Left lung (tissue), 10 donors: ENCODE data around the gene NDUFC2. TPM values are rescaled to one million over a fixed set of nuclear protein-coding genes. Genes with fewer than 3 reads are reported as not detected.
A peak's percentile ranks its signal among the peaks of the same experiment; 100 is the strongest.
"Not testable (repeated sequence)": the region's sequence is repeated elsewhere in the genome, so short reads cannot be mapped to it uniquely, and the experiment has no call there.

Experiments used
- ATAC-seq: fragments of 200-7000 bp; cut with Tn5 transposase; one replicate; pipeline ENCODE4 v1.9.1; 2020; ENCODE audit warnings: moderate library complexity
- DNase-seq, 4 donors: peaks; one replicate each; pipeline ENCODE4 v3.0.0-alpha.2; 2013 to 2020
- H3K27ac ChIP-seq, 2 donors: fragments of 200-600 bp; sonication (generic) in 1 of 2; one replicate each; pipeline versions ENCODE4 v1.5.0 to v1.8.0; 2020 to 2021
- H3K27me3 ChIP-seq, 2 donors: fragments of 200-600 bp; sonication (generic) in 1 of 2; one replicate each; pipeline versions ENCODE4 v1.5.0 to v1.8.0; 2020 to 2021
- H3K36me3 ChIP-seq, 2 donors: fragments of 200-600 bp; sonication (generic) in 1 of 2; one replicate each; pipeline versions ENCODE4 v1.5.0 to v1.8.0; 2020 to 2021
- H3K4me1 ChIP-seq, 2 donors: fragments of 200-600 bp; one replicate each; pipeline ENCODE4 v1.8.0; 2021
- H3K4me3 ChIP-seq, 2 donors: fragments of 200-600 bp; sonication (generic) in 1 of 2; one replicate each; pipeline versions ENCODE4 v1.5.0 to v1.8.0; 2020 to 2021; ENCODE audit warnings: mild to moderate bottlenecking in 1 of 2
- H3K9me3 ChIP-seq, 2 donors: fragments of 200-600 bp; sonication (generic) in 1 of 2; one replicate each; pipeline versions ENCODE4 v1.5.0 to v1.8.0; 2020 to 2021
- intact Hi-C, 2 donors: fragments of 100-400 bp; cut with DNase I; formaldehyde crosslinking; loops; one replicate each; pipeline versions ENCODE4 v1.11.2 to v1.14.2; 2022
- polyA plus RNA-seq, 6 donors: library from polyadenylated mRNA; unstranded; fragments of 120-200 nt; gene quantifications; one replicate each; pipeline ENCODE4 v1.2.1, GENCODE V29; 2013; ENCODE audit not compliant: insufficient read length in 6 of 6
- total RNA-seq, 2 donors: library from RNA; stranded (reverse); fragmentation: NEBNext Ultra II Directional; extraction: Animal tissue kit (Norgen Biotek cat#: 25700); gene quantifications; one replicate each; pipeline ENCODE4 v1.2.1, GENCODE V29; 2021
- TF ChIP-seq, protein P1 (sequence below), 2 donors: fragments of 200-600 bp; sonication (generic) in 1 of 2; IDR thresholded peaks; one replicate each; pipeline versions ENCODE4 v1.5.0 to v1.8.0; 2021; ENCODE audit warnings: antibody characterized with exemption in 2 of 2
- donor health status: DM: no; HTN: yes; CAD: no.
- donor health status: DM: no; HTN: no; CAD: no.

NDUFC2 gene
- total and polyA plus RNA-seq, 8 donors, result 120 to 224 (median 146) TPM

DNA sequence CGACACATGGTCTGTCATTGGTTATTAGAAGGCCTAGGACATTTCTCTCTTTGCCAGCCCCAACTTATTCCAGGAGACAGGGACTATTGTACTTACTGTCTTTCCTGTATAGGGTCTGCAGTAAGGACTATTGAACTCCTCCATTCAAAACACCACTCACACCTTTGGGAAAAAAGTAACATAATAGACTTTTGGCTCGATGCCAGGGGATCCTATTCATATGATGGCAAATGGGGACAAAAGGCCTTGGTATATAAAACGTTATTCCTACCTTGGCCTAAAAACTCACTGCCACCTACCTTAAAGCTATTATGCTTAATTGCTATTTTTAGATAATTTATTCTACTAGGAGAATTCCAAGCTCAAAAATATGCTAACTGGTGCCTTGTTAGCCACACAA lies 6.3 kb upstream of the NDUFC2 start:
- TF ChIP-seq, protein P1, sequence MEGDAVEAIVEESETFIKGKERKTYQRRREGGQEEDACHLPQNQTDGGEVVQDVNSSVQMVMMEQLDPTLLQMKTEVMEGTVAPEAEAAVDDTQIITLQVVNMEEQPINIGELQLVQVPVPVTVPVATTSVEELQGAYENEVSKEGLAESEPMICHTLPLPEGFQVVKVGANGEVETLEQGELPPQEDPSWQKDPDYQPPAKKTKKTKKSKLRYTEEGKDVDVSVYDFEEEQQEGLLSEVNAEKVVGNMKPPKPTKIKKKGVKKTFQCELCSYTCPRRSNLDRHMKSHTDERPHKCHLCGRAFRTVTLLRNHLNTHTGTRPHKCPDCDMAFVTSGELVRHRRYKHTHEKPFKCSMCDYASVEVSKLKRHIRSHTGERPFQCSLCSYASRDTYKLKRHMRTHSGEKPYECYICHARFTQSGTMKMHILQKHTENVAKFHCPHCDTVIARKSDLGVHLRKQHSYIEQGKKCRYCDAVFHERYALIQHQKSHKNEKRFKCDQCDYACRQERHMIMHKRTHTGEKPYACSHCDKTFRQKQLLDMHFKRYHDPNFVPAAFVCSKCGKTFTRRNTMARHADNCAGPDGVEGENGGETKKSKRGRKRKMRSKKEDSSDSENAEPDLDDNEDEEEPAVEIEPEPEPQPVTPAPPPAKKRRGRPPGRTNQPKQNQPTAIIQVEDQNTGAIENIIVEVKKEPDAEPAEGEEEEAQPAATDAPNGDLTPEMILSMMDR (IDR thresholded peaks at IDR 0.05), result no peak
- Histone ChIP-seq H3K36me3 (no peaks in the 10 kb centered on the region), H3K27me3 (no peaks in the 10 kb centered on the region), H3K27ac (no peak overlapping the region), H3K9me3 (no peaks in the 10 kb centered on the region), H3K4me1 (peaks cover 0 to 5% of the 10 kb centered on the region in 2 donors), H3K4me3 (no peak overlapping the region)
- no peak for ATAC-seq
- no peak for DNase-seq
- intact Hi-C loops, result no loop called here

DNA sequence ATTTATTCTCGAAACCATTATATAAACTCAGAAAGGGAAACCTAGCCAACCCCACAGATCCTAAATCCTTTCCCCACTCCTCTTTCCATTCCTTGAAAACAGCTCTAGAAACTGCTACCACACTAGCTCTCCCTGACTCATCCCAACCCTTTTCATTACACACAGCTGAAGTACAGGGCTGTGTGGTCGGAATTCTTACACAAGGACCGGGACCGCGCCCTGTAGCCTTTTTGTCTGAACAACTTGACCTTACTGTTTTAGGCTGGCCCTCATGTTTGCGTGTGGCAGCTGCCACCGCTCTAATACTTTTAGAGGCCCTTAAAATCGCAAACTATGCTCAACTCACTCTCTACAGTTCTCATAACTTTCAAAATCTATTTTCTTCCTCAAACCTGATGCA lies 4.8 kb upstream of the NDUFC2 start:
- intact Hi-C loops, H3K36me3 ChIP-seq, H3K4me3 ChIP-seq, H3K27me3 ChIP-seq, H3K9me3 ChIP-seq, H3K4me1 ChIP-seq, ATAC-seq: not testable (repeated sequence)
- DNase-seq, result peak in 1 of 4 donors; percentile 56
- H3K27ac ChIP-seq, result peak overlapping the region; percentile 19 to 45

DNA sequence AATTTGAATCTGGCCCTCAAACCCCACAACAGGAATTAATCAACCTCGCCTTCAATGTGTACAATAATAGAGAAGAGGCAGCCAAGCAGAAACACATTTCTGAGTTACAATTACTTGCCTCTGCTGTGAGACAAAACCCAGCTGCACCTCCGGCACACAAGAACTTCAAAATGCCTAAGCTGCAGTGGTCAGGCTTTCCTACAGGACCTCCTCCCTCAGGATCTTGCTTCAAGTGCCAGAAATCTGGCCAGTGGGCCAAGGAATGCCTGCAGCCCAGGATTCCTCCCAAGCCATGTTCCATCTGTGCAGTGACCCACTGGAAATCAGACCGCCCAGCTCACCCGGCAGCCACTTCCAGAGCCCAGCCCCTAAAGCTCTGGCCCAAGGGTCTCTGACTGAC lies 3.4 kb upstream of the NDUFC2 start:
- TF ChIP-seq, protein P1 (IDR thresholded peaks at IDR 0.05), result no peak
- Histone ChIP-seq H3K27me3 (no peaks in the 10 kb centered on the region), H3K4me1 (peaks cover 9 to 11% of the 10 kb centered on the region in 2 donors), H3K4me3 (no peak overlapping the region), H3K36me3 (no peaks in the 10 kb centered on the region), H3K27ac (no peak overlapping the region), H3K9me3 (no peaks in the 10 kb centered on the region)
- intact Hi-C loops, result no loop called here
- no peak for ATAC-seq
- peak in 2 of 4 donors; percentile 66 to 79 for DNase-seq

DNA sequence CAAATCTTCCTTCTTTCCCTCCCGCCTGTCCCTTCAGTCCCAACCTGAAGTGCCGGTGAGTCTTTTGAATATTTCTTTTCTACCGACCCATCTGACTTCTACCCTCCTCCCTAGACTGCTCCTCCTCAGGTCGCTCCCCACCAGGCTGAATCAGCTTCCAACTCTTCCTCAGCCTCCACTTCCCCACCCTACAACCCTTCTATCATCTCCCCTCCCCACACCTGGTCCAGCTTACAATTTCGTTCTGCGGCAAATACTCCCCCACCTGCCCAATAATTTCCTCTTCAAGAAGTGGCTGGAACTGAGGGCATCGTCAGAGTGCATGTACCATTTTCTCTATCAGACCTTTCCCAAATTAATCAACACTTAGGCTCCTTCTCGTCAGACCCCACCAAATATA lies 2.5 kb upstream of the NDUFC2 start:
- Histone ChIP-seq H3K27ac (peak overlapping the region in 1 of 2 donors; percentile 20), H3K27me3 (no peaks in the 10 kb centered on the region), H3K4me3 (peak overlapping the region in 1 of 2 donors; percentile 2), H3K36me3 (no peaks in the 10 kb centered on the region), H3K9me3 (no peaks in the 10 kb centered on the region), H3K4me1 (peaks cover 12 to 19% of the 10 kb centered on the region in 2 donors)
- TF ChIP-seq, protein P1 (IDR thresholded peaks at IDR 0.05), result no peak
- intact Hi-C loops, result no loop called here
- DNase-seq, result no peak
- ATAC-seq, result no peak

DNA sequence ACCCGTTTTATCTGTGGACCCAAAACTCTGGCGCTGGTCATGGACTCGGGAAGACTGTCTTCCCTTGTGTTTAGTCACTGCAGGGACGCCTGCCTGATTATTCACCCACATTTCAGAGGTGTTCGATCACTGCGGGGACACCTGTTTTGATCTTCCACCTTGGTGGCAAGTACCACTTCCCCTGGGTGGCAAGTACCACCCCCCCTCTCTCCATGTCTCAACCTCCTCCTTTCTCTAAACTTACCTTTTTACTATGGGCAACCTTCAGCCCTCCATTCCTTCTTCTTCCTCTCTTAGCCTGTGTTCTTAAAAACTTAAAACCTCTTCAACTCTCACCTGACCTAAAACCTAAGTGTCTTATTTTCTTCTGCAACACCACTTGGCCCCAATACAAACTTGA lies 1.9 kb upstream of the NDUFC2 start:
- Histone ChIP-seq H3K27me3 (no peaks in the 10 kb centered on the region), H3K27ac (peak overlapping the region; percentile 19 to 20), H3K4me3 (peak overlapping the region in 1 of 2 donors; percentile 2), H3K4me1 (peaks cover 17 to 25% of the 10 kb centered on the region in 2 donors), H3K36me3 (no peaks in the 10 kb centered on the region), H3K9me3 (no peaks in the 10 kb centered on the region)
- TF ChIP-seq, protein P1 (IDR thresholded peaks at IDR 0.05), result no peak
- ATAC-seq, result no peak
- intact Hi-C loops, result no loop called here
- no peak for DNase-seq

DNA sequence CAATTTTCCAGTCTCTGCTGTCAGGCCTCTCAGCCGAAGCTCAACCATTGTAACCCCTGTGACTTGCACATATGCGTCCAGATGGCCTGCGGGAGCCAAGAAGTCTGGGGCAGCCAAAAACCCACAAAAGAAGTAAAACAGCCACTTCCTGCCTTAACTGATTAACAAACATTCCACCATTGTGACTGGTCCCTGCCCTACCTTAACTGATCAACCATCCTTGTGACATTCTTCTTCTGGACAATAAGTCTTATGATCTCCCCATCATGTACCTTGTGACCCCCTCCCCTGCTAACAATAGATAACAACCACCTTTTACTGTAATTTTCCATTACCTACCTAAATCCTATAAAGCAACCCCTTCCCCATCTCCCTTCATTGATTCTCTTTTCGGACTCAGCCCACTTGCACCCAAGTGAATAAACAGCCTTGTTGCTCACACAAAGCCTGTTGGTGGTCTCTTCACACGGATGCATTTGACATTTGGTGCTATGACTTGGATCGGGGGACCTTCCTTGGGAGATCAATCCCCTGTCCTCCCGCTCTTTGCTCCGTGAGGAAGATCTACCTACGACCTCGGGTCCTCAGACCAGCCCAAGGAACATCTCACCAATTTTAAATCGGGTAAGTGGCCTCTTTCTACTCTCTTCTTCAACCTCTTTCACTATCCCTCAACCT lies 1.3 kb upstream of the NDUFC2 start:
- Histone ChIP-seq H3K4me1 (peaks cover 17 to 28% of the 10 kb centered on the region in 2 donors), H3K36me3 (no peaks in the 10 kb centered on the region), H3K9me3 (no peaks in the 10 kb centered on the region), H3K27me3 (no peaks in the 10 kb centered on the region), H3K4me3 (no peak overlapping the region), H3K27ac (peak overlapping the region; percentile 20 to 80)
- ATAC-seq (no peak), DNase-seq (peak in 2 of 4 donors; percentile 38 to 71)
- intact Hi-C loops, result no loop called here
- TF ChIP-seq, protein P1 (IDR thresholded peaks at IDR 0.05), result no peak
